ENCODE results near the gene DENND10.
A peak's percentile ranks its signal among the peaks of the same experiment; 100 is the strongest.
"Not testable (repeated sequence)": the region's sequence is repeated elsewhere in the genome, so short reads cannot be mapped to it uniquely, and the experiment has no call there.

Gene DENND10
- 9.1 to 28.3 reads per million in 2 experiments for total RNA-seq

GRCh38 chr10:119103903-119104653, at the start of gene DENND10:
TSS of gene DENND10 (plus strand) at chr10:119104113. CDS start at chr10:119104143, 30 bp downstream.
- DNase-seq (ENCODE audit: low read depth) = peak; percentile 66

- no peak for DNase-seq (ENCODE audit: low read depth)
These were observed 48.4 kb upstream of the DENND10 start for GRCh38 chr10:119055472-119055871.

GRCh38 chr10:119058010-119058409, 45.9 kb upstream of the DENND10 start:
- DNase-seq (ENCODE audit: low read depth) = no peak

DNA sequence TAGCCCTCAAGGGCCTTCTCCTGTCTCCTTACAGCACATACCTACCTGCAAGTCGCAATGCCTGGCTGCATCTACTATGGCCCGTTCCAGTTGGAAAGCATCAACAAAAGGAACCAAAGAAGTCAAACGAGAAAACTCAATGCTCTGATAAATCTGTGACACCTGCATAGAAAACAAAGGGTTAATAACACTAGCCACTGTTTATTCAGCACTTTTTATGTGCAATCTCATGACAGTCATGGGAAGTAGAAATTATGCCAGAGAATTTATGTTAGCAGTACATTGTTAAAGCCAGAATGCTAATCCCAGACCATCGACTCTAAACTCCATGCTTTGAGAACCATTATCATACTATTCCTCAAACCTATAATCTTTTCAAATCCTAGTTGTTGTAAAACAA, 44.4 kb upstream of the DENND10 start:
- no peak for DNase-seq (ENCODE audit: low read depth)

DNA sequence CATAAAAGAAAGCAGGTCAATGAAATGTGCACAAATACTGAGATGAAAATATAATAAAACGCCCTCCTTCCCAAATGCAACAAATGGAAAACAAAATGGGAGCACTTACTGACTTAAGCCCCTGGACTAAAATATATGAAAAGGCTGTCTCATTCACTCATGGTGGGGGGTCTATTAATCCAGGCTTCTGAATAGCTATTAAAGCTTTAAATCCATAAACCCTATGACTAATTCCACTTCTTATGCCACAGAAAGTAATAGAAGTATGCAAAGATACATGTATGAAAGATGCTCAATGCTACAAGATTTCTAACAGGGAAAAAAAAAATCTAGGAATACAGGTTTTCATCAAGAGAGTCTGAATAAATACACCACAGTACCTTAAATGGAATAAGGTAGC, 43.8 kb upstream of the DENND10 start:
- no peak for DNase-seq (ENCODE audit: low read depth)

GRCh38 chr10:119061352-119061751, 42.6 kb upstream of the DENND10 start:
- no peak for DNase-seq (ENCODE audit: low read depth)

DNA sequence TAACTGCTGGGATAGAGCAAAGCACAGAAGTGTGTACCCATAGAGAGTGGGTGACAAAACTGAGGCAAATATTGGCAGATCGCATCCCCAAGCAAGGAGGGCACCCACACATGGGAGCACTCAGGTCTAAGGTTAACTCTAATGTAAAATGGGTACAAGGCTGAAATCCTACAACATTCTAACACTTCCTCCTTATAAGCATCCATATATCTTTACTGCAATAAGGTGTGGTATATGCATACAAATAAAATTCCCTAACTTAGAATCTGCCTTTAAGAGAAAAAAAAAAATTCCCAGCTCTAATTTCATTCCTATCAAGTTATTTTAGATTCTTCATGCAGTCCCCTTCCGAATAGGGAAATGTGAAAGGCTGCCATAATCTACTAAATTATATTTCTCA, 42.0 kb upstream of the DENND10 start:
- no peak for DNase-seq (ENCODE audit: low read depth)

DNA sequence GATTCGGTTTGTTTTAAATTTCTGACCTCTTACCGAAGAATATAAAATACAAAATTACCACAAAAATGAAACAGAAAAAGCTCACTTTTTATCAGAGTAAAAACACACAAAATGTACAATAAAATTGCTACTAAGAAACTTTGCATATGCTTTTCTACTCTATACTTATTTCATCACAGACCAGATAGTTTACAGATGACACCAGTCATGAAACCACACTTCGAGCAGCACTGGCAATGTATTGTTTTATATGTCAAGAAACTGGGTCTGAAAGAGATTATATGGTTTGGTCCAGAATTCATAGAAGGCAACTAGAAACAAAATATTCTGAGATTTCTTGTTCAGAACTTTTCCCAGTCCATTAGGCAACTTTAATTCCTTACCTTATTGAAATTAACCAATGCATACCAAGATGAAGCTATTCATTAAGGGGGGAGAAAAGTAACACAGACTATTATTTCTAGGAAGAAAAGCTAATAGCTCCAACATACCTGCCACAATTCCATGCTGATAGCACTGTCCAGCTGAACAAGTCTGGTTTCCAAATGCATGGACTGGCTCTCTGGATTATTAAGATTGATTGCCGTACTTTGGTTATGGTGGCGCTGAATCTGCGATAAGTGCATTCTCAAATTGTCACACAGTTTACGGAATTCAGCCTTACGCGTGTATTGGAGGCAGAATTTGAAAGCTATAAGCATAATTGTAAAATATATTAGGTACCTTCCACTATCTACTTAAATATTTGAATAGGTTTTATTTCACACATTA, 33.3 kb upstream of the DENND10 start:
- DNase-seq (ENCODE audit: low read depth) = no peak

- DNase-seq (ENCODE audit: low read depth) = no peak
These were observed 30.3 kb upstream of the DENND10 start for GRCh38 chr10:119073584-119073983.

DNA sequence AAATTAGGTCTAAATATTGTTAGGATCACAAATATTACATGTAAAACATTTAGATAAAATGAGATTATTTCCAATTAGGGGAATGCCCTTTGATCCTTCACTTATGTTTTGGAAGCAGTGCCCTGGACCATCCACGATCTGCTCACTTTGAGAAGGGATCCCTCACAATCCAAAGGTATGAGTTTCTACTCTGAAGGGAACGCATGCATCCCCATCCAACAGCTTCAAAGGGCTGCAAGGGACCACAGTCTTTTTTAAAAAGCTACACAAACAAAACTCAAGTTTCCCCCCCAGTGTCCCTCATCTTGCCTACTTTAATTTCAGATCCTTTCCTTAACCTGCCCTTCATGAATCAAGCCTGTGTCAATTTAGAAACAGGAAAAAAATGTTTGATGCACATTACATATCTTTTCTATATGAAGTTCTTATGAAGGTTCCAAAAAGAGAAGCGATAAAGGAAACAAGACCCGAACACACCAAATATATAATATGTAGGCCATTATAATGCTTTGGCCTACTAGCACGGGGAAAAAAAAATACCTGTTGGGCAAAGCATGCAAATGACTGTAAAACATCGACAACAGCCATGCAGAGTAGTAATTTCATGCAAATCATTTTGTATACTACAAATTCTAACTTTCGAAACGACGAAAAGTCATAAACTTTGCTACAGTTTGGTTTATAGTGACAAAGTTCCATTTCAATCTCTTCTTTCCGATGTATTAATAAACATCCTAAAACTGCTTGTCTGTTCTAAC, 25.3 kb upstream of the DENND10 start:
- DNase-seq (ENCODE audit: low read depth) = no peak

- peak; percentile 41 for DNase-seq (ENCODE audit: low read depth)
These were observed 24.1 kb upstream of the DENND10 start for GRCh38 chr10:119079599-119080520.

- peak; percentile 85 for DNase-seq (ENCODE audit: low read depth)
These were observed 23.2 kb upstream of the DENND10 start, which contains the start of gene EIF3A for GRCh38 chr10:119080521-119081259. TSS of gene EIF3A (minus strand) at chr10:119080817. CDS start at chr10:119080676, 141 bp downstream.

GRCh38 chr10:119084896-119085295, 19.0 kb upstream of the DENND10 start:
- no peak for DNase-seq (ENCODE audit: low read depth)

- DNase-seq (ENCODE audit: low read depth) = no peak
These were observed 16.5 kb upstream of the DENND10 start for GRCh38 chr10:119087271-119087882.

DNA sequence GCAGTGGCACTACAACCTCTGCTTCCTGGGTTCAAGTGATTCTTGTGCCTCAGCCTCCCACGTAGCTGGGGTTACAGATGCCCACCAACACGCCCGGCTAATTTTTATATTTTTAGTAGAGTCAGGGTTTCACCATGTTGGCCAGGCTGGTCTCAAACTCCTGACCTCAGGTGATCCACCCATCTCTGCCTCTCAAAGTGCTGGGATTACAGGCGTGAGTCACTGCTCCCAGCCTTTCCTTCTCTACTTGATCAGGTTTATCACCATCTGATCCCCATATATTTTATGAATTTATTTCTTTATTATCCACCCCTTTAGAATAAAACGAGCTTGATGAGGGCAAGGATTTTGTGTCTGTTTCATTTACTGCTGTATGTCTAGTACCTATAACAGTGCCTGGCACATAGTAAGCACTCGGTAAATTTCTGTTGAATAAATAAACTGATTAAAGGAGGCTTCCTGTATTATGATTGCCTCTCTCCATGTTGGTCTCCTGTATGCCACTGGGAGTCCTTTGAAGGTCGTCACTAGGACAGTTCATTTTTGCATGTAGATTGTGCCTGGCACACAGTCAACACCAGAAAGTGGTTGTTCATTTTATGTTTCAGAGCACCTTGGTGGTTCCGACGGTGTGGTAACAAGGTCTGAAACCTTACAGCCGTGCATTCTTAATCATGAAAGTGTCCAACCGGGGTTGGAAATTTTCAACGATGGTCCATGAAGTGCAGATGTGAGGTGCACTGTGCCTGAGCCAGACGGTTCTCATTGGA, 13.7 kb upstream of the DENND10 start:
- DNase-seq (ENCODE audit: low read depth) = peak; percentile 31

DNA sequence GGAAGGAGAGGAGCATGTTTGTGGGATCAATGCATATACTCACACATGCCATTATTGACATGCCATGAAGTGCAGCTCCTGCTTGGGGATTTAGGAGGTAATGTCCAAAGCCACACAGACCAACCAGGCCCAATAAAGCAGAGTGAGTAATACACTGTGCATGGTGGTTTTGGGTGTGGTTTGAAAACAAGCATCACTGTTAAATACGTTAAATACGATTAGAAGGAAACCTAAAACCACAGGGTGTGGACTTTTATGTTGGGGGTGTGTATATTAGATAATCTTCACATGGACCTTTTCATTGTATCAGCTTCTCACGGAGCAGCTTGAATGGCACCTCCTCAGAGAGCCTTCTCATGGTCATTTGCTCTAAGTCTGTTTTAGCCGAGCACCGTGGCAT, 12.9 kb upstream of the DENND10 start:
- DNase-seq (ENCODE audit: low read depth) = peak; percentile 37

DNA sequence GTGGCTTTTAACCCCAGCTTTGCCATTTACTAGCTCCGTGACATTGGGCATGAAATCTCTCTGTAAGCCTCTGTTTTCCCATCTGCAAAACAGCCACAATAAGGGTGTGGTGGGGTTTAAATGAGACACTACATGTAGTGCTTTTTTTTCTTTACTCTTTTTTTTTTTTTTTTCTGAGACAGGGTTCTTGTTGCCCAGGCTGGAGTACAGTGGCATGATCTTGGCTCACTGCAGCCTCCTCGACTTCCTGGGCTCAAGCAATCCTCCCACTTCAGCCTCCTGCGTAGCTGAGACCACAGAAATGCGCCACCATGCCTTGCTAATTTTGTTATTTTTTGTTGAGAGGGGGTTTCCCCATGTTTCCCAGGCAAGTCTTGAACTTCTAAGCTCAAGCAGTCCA, 8.3 kb upstream of the DENND10 start:
- no peak for DNase-seq (ENCODE audit: low read depth)

DNA sequence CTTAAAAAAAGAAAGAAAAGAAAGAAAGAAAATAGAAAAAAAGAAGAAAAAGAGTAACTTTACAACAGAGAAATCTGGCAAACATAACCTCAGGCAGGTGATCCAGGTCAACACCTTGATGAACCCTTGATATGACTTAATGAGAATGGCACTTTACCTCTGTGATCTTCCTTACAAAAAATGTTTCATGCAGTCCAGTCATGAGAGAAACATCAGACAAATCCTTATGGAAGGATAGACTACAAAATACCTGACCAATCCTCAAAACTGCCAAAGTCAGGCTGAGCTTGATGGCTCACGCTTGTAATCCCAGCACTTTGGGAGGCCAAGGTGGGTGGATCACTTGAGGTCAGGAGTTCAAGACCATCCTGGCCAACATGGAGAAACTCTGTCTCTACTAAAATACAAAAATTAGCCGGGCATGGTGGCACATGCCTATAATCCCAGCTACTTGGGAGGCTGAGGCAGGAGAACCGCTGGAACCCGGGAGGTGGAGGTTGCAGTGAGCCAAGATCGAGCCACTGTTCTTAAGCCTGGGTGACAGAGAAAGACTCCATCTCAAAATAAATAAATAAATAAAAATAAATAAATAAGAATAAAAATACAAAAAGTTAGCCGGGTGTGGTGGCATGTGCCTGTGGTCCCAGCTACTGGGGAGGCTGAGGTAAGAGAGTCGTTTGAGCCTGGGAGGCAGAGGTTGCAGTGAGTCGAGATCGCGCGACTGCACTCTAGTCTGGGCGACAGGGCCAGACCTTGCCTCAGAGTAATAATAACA, 7.1 kb upstream of the DENND10 start:
- not testable (repeated sequence) for DNase-seq (ENCODE audit: low read depth)

GRCh38 chr10:119098576-119098975, 5.3 kb upstream of the DENND10 start:
- DNase-seq (ENCODE audit: low read depth) = no peak
